GM21717 (cell line): ENCODE measurements around the gene CTSO.
A peak's percentile ranks its signal among the peaks of the same experiment; 100 is the strongest.
"Not testable (repeated sequence)": the region's sequence is repeated elsewhere in the genome, so short reads cannot be mapped to it uniquely, and the experiment has no call there.

Source experiments
- ATAC-seq: cut with Tn5 transposase; IDR thresholded peaks from one replicate; pipeline ENCODE4 v1.9.1; 2021; ENCODE audit warnings: mild to moderate bottlenecking, moderate library complexity; ENCODE audit not compliant: unreplicated experiment

Gene CTSO

DNA sequence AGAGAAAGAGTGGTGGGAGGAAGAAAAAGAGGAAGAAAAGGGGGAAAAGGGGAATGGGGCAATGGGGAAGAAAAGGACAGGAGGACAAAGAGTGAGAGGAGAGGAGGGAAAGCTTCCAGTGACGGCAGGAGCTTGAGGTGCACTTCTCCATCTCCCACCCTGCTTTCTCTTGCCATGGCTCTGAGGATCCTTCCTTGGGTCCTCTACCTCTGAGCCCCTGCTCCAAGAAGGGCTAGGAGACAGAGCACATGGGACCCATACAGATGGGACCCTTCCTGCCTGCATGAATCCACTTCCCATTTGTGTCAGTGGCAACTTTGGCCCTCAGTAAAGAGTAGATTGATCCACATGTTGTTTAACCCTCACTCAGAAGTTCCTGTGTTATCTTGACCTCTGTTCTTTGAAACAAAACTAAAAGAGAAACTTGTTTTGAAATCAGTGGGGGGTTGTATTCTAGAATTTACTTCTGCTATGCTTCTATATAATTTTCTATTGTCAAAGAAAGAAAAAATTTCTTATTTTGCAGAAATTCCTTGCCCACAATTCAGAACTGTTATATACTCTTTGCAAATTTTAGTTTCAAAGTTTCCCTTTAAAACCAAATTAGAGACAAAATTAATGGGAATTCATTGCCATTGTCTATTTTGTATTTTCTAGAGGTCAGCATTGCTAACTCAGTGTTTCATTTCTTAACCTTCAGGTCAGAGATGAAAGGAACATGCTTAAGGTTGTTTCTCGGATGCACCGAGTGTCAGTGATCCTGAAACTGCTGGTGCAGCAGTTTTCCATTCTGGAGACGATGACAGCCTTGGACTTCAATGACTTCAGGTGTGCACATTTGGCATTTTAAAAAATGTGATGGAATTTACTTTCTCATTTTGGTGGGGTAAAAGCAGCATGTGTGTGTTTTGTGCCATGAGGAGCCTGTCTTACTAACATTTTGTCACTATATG lies 45.2 kb downstream of the CTSO start:
- peak; percentile 84 for ATAC-seq

DNA sequence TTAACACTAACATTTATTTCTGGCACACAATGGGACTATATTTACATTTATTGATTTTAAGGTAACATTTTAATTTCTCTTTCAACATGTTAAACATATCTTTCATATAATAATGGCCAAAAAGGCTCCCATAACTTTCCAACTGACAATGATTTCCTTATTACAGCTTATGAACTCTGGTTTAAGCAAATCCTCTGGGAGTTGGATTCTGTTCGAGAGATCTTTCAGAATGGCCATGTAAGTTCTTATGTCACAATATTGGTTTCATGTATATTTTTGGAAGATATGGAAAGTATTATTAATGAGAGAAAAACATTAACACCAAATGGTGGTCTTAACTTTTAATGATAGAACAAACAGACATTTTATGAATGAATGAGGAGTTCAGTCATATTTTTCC lies 46.1 kb downstream of the CTSO start:
- ATAC-seq = no peak

DNA sequence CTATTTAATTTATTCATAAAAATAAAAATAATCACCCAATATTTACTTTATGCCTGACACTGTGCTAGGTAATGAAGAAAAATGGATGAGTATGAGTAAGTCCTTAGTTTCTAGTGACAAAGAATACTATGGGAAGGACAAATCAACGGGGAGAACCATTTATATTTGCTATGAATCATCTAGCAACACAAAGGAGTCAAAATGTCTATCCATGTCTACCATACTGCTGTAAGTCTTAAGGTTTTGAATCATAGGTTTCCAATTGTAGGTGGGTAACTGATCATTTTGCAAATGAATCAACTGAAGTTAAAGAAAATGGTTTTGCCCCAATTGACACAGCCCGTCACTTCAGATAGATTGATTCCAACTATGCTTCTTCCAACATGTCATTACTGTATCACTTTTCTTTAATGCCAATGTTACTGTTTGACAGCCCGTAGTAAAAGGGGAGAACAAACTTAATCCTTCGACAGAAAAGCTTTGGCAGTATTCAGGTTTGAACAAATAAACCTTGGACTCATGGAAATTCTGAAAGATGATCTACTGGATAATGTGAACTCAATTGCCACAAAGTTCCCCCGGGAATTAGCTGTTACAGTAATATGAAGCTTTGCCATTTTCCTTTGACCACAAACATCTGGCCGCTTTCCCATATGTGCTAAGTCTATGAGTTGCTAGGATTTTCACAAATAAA lies 47.0 kb downstream of the CTSO start:
- ATAC-seq = no peak

DNA sequence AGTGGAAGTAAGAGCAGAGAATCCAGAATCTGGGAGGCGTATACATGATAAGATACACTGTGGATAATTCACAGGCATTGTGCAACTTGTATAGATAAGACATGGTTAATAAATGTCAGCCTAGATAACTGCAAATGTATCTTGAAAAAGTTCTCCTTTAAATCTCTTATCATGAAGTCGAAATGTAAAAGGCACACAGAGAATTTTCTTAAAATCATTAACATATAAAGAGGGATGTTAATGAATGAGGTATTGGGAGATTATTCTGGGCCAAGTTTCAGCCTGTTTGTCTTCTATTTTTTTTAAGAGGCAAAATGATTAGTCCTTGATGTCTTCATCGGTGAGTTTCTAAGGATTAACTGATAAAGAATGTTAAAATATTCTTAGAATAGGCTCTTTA lies 49.3 kb downstream of the CTSO start:
- no peak for ATAC-seq

DNA sequence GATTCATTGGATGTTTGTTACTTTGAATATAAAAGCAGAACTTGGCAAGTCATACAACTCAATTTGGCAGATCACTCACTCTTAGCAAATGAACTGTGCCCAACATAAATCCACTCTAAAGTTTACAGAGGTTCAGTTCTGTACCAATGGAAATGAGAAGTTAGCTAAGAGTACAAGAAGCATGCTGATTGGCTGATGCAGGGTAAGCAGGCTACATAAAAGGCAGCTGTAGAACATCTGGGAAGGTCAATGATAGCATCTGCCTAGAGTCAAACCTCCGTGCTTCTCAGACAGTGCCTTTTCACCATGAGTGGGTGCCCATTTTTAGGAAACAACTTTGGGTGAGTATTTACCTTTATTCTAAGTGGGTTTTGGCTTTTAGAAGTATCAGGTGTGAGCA lies 50.2 kb downstream of the CTSO start, which contains the start of gene TDO2:
Gene TDO2, plus strand, starts transcription at position 244 of the 400 bp plus-strand sequence. Its CDS starts 63 bp downstream, at position 307.
- ATAC-seq = no peak

- no peak for ATAC-seq
Observed at GRCh38 chr4:155901013-155901412, 52.7 kb downstream of the CTSO start.

DNA sequence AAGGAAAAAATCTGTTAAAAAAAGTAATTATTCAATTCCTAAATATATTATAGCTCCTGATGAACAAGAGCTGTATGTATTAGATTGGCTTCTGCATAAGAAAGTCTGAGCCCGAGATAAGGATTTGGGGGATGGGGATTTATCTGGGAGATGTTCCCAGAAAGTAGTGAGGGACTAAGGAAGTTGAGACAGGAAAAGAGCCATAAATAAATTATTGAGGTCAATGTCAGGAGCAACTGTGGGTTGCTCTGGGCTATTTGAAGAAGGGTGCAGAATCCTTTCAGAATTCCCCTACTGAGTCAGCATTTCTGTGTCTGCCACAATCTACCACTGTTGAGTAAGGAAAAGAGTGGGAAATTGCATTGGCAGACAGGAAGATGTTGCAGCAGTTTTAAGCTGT lies 53.3 kb downstream of the CTSO start:
- no peak for ATAC-seq

- no peak for ATAC-seq
Observed at GRCh38 chr4:155899891-155900290, 53.8 kb downstream of the CTSO start.

DNA sequence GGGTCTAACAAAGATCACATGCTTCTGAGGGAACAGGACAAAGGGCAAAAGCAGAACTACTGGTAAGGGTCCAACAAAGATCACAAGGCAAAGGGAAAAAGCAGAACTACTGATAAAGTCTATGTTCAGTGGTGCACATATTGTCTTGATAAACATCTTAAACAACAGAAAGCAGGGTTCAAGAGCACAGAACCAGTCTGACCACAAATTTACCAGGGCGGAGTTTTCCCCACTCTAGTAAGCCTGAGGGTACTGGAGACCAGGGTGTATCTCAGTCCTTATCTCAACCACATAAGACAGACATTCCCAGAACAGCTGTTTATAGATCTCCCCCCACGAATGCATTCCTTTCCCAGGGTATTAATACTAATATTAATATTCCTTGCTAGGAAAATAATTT lies 55.3 kb downstream of the CTSO start:
- ATAC-seq = not testable (repeated sequence)

DNA sequence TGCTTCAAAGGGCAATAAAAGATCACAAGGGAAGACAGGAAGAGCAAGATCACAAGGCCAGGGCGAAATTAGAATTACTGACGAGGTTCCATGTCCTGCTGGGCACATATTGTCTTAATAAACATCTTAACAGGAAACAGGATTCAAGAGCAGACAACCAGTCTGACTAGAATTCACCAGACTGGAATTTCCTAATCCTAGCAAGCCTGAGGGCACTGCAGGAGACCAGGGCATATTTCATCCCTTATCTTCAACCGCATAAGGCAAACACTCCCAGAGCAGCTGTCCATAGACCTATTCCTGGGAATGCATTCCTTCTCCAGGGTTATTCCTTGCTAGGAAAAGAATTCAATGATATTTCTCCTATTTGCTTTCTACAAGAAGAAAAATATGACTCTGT lies 62.6 kb downstream of the CTSO start:
- no peak for ATAC-seq

- no peak for ATAC-seq
Observed at GRCh38 chr4:155889946-155890345, 63.7 kb downstream of the CTSO start.

DNA sequence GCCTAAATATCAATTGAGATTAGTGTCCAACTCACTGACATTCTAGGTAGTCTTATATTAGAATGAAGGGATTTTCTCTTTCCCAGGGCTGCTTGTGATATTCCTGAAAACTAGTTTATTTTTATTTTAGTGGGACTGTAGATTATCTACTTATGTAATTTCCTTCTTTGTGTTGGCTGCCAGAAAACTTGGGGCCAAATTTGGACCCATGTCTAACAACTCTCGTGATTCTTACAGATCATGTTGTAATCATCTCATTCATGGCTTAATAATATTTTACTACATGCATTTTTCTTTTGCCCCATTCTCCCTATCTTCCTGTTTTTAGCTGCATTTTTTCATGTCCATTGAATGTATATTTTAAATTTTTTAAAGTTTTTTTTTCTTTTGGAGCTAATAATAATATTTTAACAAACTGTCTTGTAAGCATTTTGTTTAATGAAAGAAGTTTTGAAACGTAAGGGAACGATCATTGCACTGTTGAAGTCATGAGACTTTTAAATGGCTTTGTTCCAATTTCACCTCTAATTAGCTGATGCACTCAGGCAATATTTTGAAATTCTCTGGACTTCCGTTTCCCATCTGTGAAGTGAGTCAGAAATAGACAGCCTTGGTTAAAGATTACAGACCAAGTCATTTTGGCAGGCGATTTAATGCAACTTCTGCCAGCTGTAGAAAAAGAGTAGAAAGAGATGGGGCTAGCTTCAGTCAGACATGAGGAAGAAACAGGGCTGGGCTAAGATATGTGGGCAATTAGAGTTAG lies 64.5 kb downstream of the CTSO start:
- ATAC-seq = peak; percentile 86

GRCh38 chr4:155887847-155888570 lies 65.7 kb downstream of the CTSO start:
- no peak for ATAC-seq

- no peak for ATAC-seq
Observed at GRCh38 chr4:155887045-155887444, 66.6 kb downstream of the CTSO start.

DNA sequence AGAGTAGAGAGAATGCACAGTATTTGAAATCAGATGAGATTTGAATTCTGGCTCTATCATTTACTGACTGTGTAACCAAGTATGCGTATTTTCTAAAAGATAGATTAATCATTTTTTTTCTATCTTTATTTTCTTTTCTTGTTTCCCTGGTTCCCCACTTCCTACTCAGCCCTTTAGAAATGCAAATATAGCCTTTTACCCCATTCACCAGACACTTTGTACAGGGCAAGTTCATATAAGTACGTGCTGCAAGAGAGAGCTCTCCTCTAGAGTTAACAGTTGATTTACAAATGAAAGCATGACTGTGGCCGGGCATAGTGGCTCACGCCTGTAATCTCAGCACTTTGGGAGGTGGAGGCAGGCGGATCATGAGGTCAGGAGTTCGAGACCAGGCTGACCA lies 68.0 kb downstream of the CTSO start:
- no peak for ATAC-seq

DNA sequence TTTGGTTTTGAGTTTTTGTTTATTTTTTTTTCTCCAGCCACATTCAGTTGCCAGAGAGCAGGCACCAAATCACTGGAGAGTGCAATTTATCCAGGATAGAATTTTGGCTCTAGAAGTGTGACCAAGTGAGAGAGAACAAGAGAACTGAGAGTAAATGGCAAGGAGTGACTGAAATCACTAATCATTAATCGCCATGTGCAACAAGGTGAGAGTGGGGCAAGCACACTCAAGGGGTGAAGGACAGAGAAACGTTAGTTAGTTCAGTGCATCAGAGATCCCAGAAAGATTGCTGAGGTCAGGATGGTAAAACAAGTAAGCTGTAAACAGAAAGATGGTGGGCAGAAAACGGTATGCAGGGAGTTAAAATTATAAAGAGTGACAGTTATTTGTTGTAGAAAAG lies 69.8 kb downstream of the CTSO start:
- no peak for ATAC-seq

DNA sequence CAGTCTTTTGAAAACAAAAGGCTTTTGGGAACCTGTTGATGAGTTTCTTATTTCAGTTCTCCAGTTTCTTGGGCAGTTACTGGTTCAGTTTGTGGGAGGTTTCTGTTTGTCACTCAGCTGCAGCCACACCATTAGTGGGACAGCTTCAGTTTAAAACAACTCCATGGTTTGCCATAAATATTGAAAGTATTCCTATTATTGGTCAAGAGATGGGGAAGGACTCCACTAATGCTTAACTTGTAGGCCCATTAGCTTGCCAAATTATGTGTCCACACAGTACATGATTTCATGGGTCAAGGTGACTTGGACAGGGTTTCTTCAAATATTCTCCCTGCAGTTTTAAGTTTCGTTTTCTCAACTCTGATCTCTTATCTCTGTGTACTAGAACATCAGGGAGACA lies 72.1 kb downstream of the CTSO start:
- ATAC-seq = peak; percentile 65

DNA sequence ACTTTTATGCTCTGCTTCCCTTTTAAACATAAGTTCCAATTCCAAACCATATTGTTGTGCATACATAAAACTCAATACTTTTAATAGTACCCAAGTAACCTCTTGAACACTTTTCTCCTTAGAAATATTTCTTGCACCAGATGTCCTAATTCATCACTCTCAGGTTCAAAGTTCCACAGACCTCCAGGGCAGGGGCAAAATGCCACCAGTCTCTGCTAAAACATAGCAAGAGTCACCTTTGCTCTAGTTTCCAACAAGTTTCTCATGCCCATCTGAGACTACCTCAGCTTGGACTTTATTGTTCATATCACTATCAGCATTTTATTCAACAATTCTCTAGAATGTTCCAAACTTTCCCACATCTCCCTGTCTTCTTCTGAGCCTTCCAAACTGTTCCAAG lies 73.9 kb downstream of the CTSO start:
- no peak for ATAC-seq

GRCh38 chr4:155878611-155879010 lies 75.1 kb downstream of the CTSO start:
- no peak for ATAC-seq

GRCh38 chr4:155877971-155878370 lies 75.7 kb downstream of the CTSO start:
- no peak for ATAC-seq

GRCh38 chr4:155875878-155876277 lies 77.8 kb downstream of the CTSO start:
- no peak for ATAC-seq
